PC-3 (cell line): ENCODE results near the gene DBP.

Experiments used
- EZH2 ChIP-seq: fragments of 300-600 bp; sonication (generic); IDR thresholded peaks from one replicate; pipeline ENCODE4 v1.6.1; 2017; ENCODE audit warnings: antibody characterized with exemption, mild to moderate bottlenecking, low read length; ENCODE audit not compliant: unreplicated experiment
- EZH2phosphoT487 ChIP-seq: fragments of 300-600 bp; sonication (generic); IDR thresholded peaks from 2 replicates; pipeline ENCODE4 v1.6.1; 2018; ENCODE audit warnings: mild to moderate bottlenecking, antibody characterized with exemption, low read length, borderline replicate concordance
- TF ChIP-seq, protein P1 (sequence below): fragments of 300-600 bp; sonication (generic); conservative IDR thresholded peaks from 2 replicates; pipeline ENCODE4 v1.5.1; 2017; ENCODE audit warnings: antibody characterized with exemption, low read depth, mild to moderate bottlenecking, low read length

- TF ChIP-seq, protein P1, sequence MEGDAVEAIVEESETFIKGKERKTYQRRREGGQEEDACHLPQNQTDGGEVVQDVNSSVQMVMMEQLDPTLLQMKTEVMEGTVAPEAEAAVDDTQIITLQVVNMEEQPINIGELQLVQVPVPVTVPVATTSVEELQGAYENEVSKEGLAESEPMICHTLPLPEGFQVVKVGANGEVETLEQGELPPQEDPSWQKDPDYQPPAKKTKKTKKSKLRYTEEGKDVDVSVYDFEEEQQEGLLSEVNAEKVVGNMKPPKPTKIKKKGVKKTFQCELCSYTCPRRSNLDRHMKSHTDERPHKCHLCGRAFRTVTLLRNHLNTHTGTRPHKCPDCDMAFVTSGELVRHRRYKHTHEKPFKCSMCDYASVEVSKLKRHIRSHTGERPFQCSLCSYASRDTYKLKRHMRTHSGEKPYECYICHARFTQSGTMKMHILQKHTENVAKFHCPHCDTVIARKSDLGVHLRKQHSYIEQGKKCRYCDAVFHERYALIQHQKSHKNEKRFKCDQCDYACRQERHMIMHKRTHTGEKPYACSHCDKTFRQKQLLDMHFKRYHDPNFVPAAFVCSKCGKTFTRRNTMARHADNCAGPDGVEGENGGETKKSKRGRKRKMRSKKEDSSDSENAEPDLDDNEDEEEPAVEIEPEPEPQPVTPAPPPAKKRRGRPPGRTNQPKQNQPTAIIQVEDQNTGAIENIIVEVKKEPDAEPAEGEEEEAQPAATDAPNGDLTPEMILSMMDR: no peak
- TF ChIP-seq EZH2phosphoT487 (no peak), EZH2 (no peak)
Measured at GRCh38 chr19:48624067-48624594, 13.0 kb downstream of the DBP start.
